Type B pancreatic cell (in vitro differentiated cells): Measurements from ENCODE around the gene DDX39B. TPM values are rescaled to one million over a fixed set of nuclear protein-coding genes. Genes with fewer than 3 reads are reported as not detected.
"Not testable (repeated sequence)": the region's sequence is repeated elsewhere in the genome, so short reads cannot be mapped to it uniquely, and the experiment has no call there.

ENCODE experiments used
- DNase-seq: peaks from one replicate; pipeline ENCODE4 v3.0.0; 2021; ENCODE audit warnings: mixed read lengths; ENCODE audit not compliant: unreplicated experiment; ENCODE audit errors: extremely low spot score
- H3K27ac Mint-ChIP-seq: 2 replicates; pipeline ENCODE4 v1.8.0; 2021; ENCODE audit warnings: mild to moderate bottlenecking, mixed read lengths
- H3K27me3 Mint-ChIP-seq: 2 replicates; pipeline ENCODE4 v1.8.0; 2021; ENCODE audit warnings: mixed read lengths
- H3K36me3 Mint-ChIP-seq: 2 replicates; pipeline ENCODE4 v1.8.0; 2021; ENCODE audit warnings: mixed read lengths
- H3K4me1 Mint-ChIP-seq: one replicate; pipeline ENCODE4 v1.8.0; 2021; ENCODE audit warnings: mixed read lengths; ENCODE audit not compliant: unreplicated experiment
- H3K4me3 Mint-ChIP-seq: 2 replicates; pipeline ENCODE4 v1.8.0; 2021; ENCODE audit warnings: mild to moderate bottlenecking, mixed read lengths
- H3K9me3 Mint-ChIP-seq: 2 replicates; pipeline ENCODE4 v1.8.0; 2021; ENCODE audit warnings: mixed read lengths
- CTCF ChIP-seq: fragments of 200-600 bp; sonication (generic); conservative IDR thresholded peaks from 2 replicates; pipeline ENCODE4 v1.5.0; 2021; ENCODE audit warnings: antibody characterized with exemption, mild to moderate bottlenecking
- total RNA-seq: library from RNA; stranded (reverse); gene quantifications from 2 replicates; pipeline ENCODE4 v1.2.1, GENCODE V29; 2021; ENCODE audit warnings: low replicate concordance

DDX39B gene
- total RNA-seq, 1 donor from 2014 or later = 636 TPM

GRCh38 chr6:31493875-31494694 lies 47.7 kb downstream of the DDX39B start:
- TF ChIP-seq CTCF = peak; percentile 88
- H3K27ac Mint-ChIP-seq = no peak overlapping the region
- H3K9me3 Mint-ChIP-seq = no peaks in the 10 kb centered on the region
- H3K4me1 Mint-ChIP-seq = peaks cover 24% of the 10 kb centered on the region
- H3K36me3 Mint-ChIP-seq = no peaks in the 10 kb centered on the region
- peak overlapping the region; percentile 62 for H3K4me3 Mint-ChIP-seq
- H3K27me3 Mint-ChIP-seq = peaks cover 85% of the 10 kb centered on the region
- DNase-seq = peak; percentile 84

- H3K9me3 Mint-ChIP-seq, H3K36me3 Mint-ChIP-seq, H3K27ac Mint-ChIP-seq, DNase-seq: not testable (repeated sequence)
- Mint-ChIP-seq H3K27me3 (peaks cover 84% of the 10 kb centered on the region), H3K4me1 (peaks cover 21% of the 10 kb centered on the region), H3K4me3 (peak overlapping the region; percentile 62)
These were observed 48.3 kb downstream of the DDX39B start for GRCh38 chr6:31493550-31493874.

GRCh38 chr6:31490115-31490873 lies 51.5 kb downstream of the DDX39B start:
- H3K36me3 Mint-ChIP-seq = no peaks in the 10 kb centered on the region
- TF ChIP-seq CTCF = no peak
- H3K9me3 Mint-ChIP-seq = no peaks in the 10 kb centered on the region
- H3K4me3 Mint-ChIP-seq = no peak overlapping the region
- H3K27ac Mint-ChIP-seq = no peak overlapping the region
- H3K27me3 Mint-ChIP-seq = peaks cover 55% of the 10 kb centered on the region
- H3K4me1 Mint-ChIP-seq = peaks cover 10% of the 10 kb centered on the region
- no peak for DNase-seq

- no peaks in the 10 kb centered on the region for H3K36me3 Mint-ChIP-seq
- no peak overlapping the region for H3K4me3 Mint-ChIP-seq
- no peak overlapping the region for H3K27ac Mint-ChIP-seq
- no peak for TF ChIP-seq CTCF
- H3K27me3 Mint-ChIP-seq = peaks cover 47% of the 10 kb centered on the region
- no peaks in the 10 kb centered on the region for H3K9me3 Mint-ChIP-seq
- DNase-seq = no peak
- H3K4me1 Mint-ChIP-seq = peaks cover 10% of the 10 kb centered on the region
These were observed 52.7 kb downstream of the DDX39B start for GRCh38 chr6:31489086-31489485.

- H3K27ac Mint-ChIP-seq, H3K36me3 Mint-ChIP-seq, H3K4me3 Mint-ChIP-seq, DNase-seq, H3K9me3 Mint-ChIP-seq, H3K4me1 Mint-ChIP-seq: not testable (repeated sequence)
- H3K27me3 Mint-ChIP-seq = peaks cover 41% of the 10 kb centered on the region
These were observed 54.1 kb downstream of the DDX39B start for GRCh38 chr6:31487674-31488073.

- not testable (repeated sequence) for H3K27ac Mint-ChIP-seq, H3K4me3 Mint-ChIP-seq, DNase-seq, H3K9me3 Mint-ChIP-seq, H3K36me3 Mint-ChIP-seq, H3K4me1 Mint-ChIP-seq
- peaks cover 40% of the 10 kb centered on the region for H3K27me3 Mint-ChIP-seq
These were observed 55.6 kb downstream of the DDX39B start for GRCh38 chr6:31486065-31486837.
